Activated CD4-positive, alpha-beta memory T cell treated with anti-CD3 and anti-CD28 coated beads, Interleukin-2, amount 10 ng/mL, durations not matched to agents 7 days and 5 days (primary cell): ENCODE results near the gene DST. TPM values are rescaled to one million over a fixed set of nuclear protein-coding genes. Genes with fewer than 3 reads are reported as not detected.

ENCODE experiments used
- CTCF ChIA-PET: fragments of 350-600 bp; sonication (Branson Sonifier 250); formaldehyde crosslinking; loops from one replicate; lab custom pipeline; 2021; ENCODE audit warnings: antibody characterized with exemption, inconsistent platforms; lab: Charles Lee
- POLR2A ChIA-PET: fragments of 350-600 bp; sonication (Branson Sonifier 250); formaldehyde crosslinking; loops from one replicate; lab custom pipeline; 2021; ENCODE audit warnings: antibody characterized with exemption; lab: Charles Lee
- DNase-seq: peaks from one replicate; pipeline ENCODE4 v3.0.0-alpha.2; 2020
- H3K27ac Mint-ChIP-seq: one replicate; pipeline ENCODE4 v1.8.0; 2021; ENCODE audit warnings: mild to moderate bottlenecking, mixed read lengths
- H3K27me3 Mint-ChIP-seq: one replicate; pipeline ENCODE4 v1.8.0; 2021; ENCODE audit warnings: mixed read lengths
- H3K36me3 Mint-ChIP-seq: one replicate; pipeline ENCODE4 v1.8.0; 2021; ENCODE audit warnings: low read depth, mixed read lengths
- H3K4me1 Mint-ChIP-seq: one replicate; pipeline ENCODE4 v1.8.0; 2021; ENCODE audit warnings: mixed read lengths
- H3K4me3 Mint-ChIP-seq: one replicate; pipeline ENCODE4 v1.8.0; 2021; ENCODE audit warnings: mild to moderate bottlenecking, mixed read lengths
- H3K9me3 Mint-ChIP-seq: one replicate; pipeline ENCODE4 v1.8.0; 2021; ENCODE audit warnings: mixed read lengths
- total RNA-seq, 2 experiments: library from RNA; stranded (reverse); gene quantifications; one replicate each; pipeline ENCODE4 v1.2.3, GENCODE V29; 2021

DST gene
- total RNA-seq, 2 experiments from 2014 or later: 5.4 to 5.5 TPM

DNA sequence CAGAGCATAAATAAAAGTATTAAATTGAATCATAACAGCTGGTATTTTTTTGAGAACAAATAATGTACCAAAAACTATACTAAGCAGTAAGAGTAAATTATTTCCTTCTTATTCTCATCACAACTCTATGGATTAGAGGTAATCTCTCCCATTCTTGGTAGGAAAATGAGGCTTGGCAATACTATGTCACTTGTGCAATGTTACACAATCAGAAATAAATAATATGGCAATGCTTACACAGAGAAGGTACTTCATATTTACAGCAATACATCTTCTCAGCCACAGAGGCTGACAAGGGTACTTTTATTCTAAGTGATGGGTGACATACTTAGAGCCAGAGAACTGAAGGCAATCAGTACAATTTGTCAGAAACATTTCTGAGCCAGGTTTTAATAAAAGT lies 3.9 kb downstream of the DST start:
- no peak overlapping the region for H3K4me3 Mint-ChIP-seq
- ChIA-PET POLR2A (no interaction called here), CTCF (interaction anchor here (1.2 to 2.8 kb wide), 2 partner anchors 20 to 213 kb away, joined by 3 to 17 read pairs; no protein-coding TSS in a partner anchor)
- DNase-seq: no peak
- H3K4me1 Mint-ChIP-seq: no peaks in the 10 kb centered on the region
- no peak overlapping the region for H3K27ac Mint-ChIP-seq
- peaks cover 4% of the 10 kb centered on the region for H3K27me3 Mint-ChIP-seq
- H3K36me3 Mint-ChIP-seq: no peaks in the 10 kb centered on the region
- H3K9me3 Mint-ChIP-seq: no peaks in the 10 kb centered on the region

DNA sequence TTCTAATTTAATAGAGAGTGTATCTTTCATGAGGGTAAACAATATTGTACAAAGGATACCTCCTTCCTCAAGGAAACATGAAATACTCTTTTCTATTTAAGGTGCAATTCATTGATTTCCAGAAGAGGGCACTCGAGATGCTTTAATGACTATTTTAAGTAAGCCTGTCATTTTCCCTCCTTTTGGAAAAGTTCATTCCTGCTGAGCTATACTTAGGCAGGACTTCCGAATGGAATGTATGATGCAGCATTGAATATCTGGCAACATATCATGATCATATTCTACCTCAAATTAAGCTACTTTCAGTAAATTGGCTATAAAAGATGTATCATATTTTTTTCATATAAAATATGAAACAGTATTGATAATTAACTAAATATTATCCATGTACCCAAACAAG lies 5.0 kb downstream of the DST start:
- Mint-ChIP-seq H3K27me3 (peaks cover 4% of the 10 kb centered on the region), H3K27ac (no peak overlapping the region), H3K4me1 (no peaks in the 10 kb centered on the region), H3K36me3 (no peaks in the 10 kb centered on the region), H3K9me3 (no peaks in the 10 kb centered on the region), H3K4me3 (no peak overlapping the region)
- CTCF ChIA-PET: interaction anchor here (1.1 to 2.8 kb wide), 3 partner anchors 11 to 214 kb away, joined by 3 to 17 read pairs (median 6); no protein-coding TSS in a partner anchor
- no peak for DNase-seq
- POLR2A ChIA-PET: interaction anchor here (0.8 kb wide), 1 partner anchor 214 kb away, joined by 3 read pairs; no protein-coding TSS in a partner anchor

DNA sequence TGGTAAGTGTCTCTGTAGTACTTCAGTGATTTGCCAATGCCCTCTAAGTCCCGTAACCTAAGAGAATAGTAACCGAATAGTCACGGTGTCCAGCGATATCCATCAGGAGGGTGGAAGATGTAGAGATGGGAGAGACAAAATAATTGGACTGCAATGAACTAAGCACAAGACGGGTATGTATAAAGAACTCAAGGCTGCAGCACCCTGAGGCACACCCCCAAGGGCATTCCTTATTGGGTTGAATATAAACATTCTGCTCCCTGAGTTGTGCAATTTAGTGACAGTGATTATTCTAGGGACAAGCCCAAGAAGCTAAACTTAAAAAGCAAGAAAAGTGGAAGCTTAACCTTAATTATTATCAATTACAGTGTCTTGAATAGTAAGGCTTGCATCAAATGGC lies 14.6 kb downstream of the DST start:
- Mint-ChIP-seq H3K27ac (no peak overlapping the region), H3K27me3 (peaks cover 2% of the 10 kb centered on the region), H3K4me1 (no peaks in the 10 kb centered on the region), H3K9me3 (no peaks in the 10 kb centered on the region), H3K4me3 (no peak overlapping the region), H3K36me3 (no peaks in the 10 kb centered on the region)
- no peak for DNase-seq
- POLR2A ChIA-PET: no interaction called here
- CTCF ChIA-PET: no interaction called here

DNA sequence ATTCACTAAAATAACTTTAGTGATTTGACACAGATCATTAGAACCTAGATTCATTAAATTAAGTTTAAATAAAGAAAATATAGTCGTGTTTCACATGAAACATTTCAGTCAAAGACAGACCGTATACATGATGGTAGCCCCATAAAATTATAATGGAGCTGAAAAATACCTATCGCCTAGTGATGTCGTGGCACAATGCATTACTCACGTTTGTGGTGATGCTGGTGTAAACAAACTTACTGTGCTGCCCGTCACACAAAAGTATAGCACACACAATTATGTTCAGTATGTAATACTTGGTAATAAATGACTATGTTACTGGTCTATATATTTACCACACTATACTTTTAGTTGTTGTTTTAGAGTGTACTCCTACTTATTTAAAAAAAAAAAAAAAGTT lies 17.3 kb downstream of the DST start:
- peaks cover 2% of the 10 kb centered on the region for H3K27me3 Mint-ChIP-seq
- no peak overlapping the region for H3K4me3 Mint-ChIP-seq
- H3K36me3 Mint-ChIP-seq: no peaks in the 10 kb centered on the region
- no peaks in the 10 kb centered on the region for H3K9me3 Mint-ChIP-seq
- CTCF ChIA-PET: interaction anchor here (0.7 to 2.3 kb wide), 2 partner anchors 12 to 30 kb away, joined by 7 to 10 read pairs; no protein-coding TSS in a partner anchor
- DNase-seq: no peak
- H3K4me1 Mint-ChIP-seq: no peaks in the 10 kb centered on the region
- POLR2A ChIA-PET: no interaction called here
- no peak overlapping the region for H3K27ac Mint-ChIP-seq

DNA sequence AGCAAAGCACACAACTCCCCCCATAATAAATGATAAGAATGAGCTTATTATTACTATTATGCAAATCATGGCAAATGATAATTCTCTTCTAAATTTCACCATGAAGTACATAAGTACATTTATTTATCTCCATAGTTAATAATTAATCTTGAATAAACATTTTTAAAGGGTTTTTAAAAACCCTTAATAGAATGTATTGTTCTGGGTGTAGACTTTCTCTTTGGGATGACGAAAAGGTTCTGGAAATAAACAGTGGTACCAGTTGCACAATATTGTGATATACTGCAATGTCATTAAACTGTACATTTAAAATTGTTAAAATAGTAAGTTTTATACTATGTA lies 18.0 kb downstream of the DST start:
- H3K36me3 Mint-ChIP-seq: no peaks in the 10 kb centered on the region
- H3K4me3 Mint-ChIP-seq: no peak overlapping the region
- H3K9me3 Mint-ChIP-seq: no peaks in the 10 kb centered on the region
- no peaks in the 10 kb centered on the region for H3K27me3 Mint-ChIP-seq
- H3K4me1 Mint-ChIP-seq: no peaks in the 10 kb centered on the region
- POLR2A ChIA-PET: no interaction called here
- no peak overlapping the region for H3K27ac Mint-ChIP-seq
- no peak for DNase-seq
- CTCF ChIA-PET: no interaction called here

DNA sequence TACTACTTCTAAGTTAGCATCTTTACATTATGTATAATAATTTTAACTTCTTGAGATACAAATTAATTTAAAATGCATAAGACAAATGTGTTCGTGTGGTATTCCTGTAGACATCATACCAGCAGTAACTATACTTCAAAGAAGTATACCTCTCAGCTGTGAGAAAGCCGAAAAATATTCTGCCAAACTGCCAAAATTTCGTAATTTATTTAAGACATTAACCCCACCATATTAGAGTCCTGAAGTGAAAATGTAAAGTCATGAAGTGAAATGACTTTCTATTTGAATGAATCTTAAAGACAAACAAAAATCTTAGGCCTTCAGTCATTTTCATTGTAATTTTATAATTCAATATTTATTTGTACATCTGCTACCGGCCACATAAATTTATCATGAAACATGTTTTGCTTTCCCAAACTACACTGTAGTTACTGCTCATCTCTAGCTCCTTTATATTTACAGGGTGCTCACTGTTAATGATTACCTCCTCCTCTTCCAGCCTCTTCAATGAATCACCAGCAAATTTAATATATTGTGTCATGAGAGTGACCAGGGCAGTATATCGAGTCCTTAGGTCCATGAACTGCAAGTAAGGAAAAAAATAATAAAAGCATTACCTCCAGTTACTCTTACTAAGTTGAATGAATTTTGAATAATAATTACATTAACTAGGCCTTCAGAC lies 18.5 kb downstream of the DST start:
- CTCF ChIA-PET: no interaction called here
- H3K4me3 Mint-ChIP-seq: no peak overlapping the region
- H3K36me3 Mint-ChIP-seq: no peaks in the 10 kb centered on the region
- H3K4me1 Mint-ChIP-seq: no peaks in the 10 kb centered on the region
- POLR2A ChIA-PET: no interaction called here
- H3K27me3 Mint-ChIP-seq: no peaks in the 10 kb centered on the region
- no peak overlapping the region for H3K27ac Mint-ChIP-seq
- no peaks in the 10 kb centered on the region for H3K9me3 Mint-ChIP-seq
- DNase-seq: no peak

DNA sequence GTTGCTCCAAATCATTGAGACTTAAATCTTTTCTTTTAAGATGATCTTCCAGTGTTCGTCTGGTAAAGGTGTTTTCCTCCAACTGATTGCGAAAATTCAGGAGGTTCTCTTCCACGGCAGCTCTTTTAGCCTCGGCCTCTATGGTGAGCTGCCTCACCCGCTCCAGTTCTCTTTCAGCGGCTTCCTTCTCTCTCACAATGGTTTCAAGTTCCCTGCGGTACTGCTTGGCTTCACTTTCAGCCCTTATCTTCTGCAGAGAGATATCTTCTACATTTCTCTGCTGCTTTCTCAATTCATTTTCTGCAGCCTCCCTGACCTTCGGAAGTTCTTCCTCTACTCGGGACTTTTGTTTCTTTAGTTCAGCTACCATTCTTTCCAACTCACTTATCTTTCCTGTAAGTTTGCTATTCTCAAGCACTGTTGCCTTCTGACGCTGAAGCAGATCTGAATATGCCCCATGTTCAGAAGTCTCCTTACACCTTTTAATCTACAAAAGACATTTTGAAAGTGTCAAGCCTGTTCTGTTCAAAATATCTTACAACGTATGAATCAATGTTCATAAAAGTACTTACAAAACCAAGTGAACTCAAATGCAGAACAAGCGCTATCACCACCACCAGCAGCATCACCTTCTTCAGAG lies 22.3 kb downstream of the DST start:
- DNase-seq: no peak
- ChIA-PET POLR2A (no interaction called here), CTCF (interaction anchor here (1.2 kb wide), 1 partner anchor 27 kb away, joined by 5 read pairs; no protein-coding TSS in a partner anchor)
- Mint-ChIP-seq H3K27me3 (no peaks in the 10 kb centered on the region), H3K9me3 (no peaks in the 10 kb centered on the region), H3K36me3 (no peaks in the 10 kb centered on the region), H3K4me1 (no peaks in the 10 kb centered on the region), H3K4me3 (no peak overlapping the region), H3K27ac (no peak overlapping the region)

DNA sequence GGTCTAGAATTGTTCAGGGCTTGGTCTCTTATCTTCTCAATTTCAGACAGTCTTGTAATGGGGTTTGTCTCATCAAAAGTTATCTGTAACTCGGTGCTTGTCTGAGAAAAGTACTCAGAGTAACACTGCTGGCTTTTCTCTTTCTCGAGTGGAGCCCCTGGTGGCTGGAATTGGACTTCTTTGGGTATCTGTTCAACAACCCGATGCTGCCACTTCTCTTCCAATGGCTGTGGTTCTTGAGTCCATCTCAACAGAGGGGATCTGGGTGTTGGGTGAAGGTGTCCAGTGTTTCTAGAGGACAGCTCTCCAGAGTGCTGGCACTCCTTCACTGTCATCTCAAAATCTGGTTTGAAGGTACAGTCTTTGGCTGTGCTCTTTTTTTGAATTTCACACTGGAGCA lies 24.6 kb downstream of the DST start:
- Mint-ChIP-seq H3K4me3 (no peak overlapping the region), H3K27ac (no peak overlapping the region), H3K27me3 (no peaks in the 10 kb centered on the region), H3K4me1 (no peaks in the 10 kb centered on the region), H3K9me3 (no peaks in the 10 kb centered on the region), H3K36me3 (no peaks in the 10 kb centered on the region)
- POLR2A ChIA-PET: no interaction called here
- no peak for DNase-seq
- CTCF ChIA-PET: interaction anchor here (1.0 kb wide), 1 partner anchor 9 kb away, joined by 4 read pairs; no protein-coding TSS in a partner anchor

DNA sequence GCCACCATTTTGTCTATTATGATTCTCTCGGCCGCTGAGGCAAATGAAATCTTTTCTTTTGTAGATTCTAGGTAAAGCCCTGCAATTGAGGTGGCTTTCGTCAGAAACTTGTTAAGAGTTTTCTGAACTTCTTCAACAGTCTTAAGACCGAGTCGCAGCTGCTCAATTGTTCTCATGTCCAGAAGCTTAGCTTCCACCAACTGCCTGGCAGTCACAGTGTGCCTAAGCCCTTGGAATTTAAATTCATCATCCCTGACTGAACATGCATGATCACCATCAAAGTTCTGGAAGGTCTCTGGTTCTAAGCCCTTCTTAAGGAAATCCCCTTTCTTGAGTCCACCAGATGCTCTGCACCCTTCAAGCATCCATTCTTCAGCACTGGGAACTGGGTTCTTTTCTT lies 25.7 kb downstream of the DST start:
- CTCF ChIA-PET: interaction anchor here (0.7 kb wide), 1 partner anchor 140 kb away, joined by 3 read pairs; no protein-coding TSS in a partner anchor
- no peaks in the 10 kb centered on the region for H3K36me3 Mint-ChIP-seq
- H3K27me3 Mint-ChIP-seq: no peaks in the 10 kb centered on the region
- no peak overlapping the region for H3K27ac Mint-ChIP-seq
- no peaks in the 10 kb centered on the region for H3K9me3 Mint-ChIP-seq
- H3K4me1 Mint-ChIP-seq: no peaks in the 10 kb centered on the region
- no peak overlapping the region for H3K4me3 Mint-ChIP-seq
- POLR2A ChIA-PET: no interaction called here
- no peak for DNase-seq

DNA sequence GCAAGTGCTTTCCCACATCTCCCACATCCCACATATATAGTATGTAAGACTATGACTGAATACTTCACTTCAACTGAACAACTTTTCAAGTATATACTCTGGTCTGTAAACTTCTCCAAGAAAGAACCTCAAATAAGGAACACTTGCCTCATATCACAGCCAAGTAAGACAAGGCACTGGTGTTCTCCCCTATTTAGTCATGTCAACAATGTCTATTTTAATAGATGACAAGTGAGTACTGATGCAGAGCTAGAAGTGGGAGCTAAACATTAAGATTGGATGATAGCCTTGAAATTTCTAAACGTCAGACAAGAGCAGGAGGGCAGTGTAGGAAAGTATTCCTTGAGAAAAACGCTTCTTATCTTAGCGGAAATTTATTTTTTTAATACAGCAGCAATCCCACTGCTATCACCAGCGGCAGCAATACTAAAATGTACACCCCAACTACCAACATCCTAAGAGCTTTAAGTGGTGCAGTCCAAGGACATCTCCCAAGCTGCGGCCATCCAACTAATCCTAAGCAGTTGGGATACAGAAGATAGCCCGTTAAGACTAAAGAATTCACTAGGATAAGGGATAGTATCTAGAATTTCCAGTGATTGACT lies 29.3 kb downstream of the DST start:
- H3K4me3 Mint-ChIP-seq: no peak overlapping the region
- H3K27me3 Mint-ChIP-seq: no peaks in the 10 kb centered on the region
- POLR2A ChIA-PET: no interaction called here
- no peaks in the 10 kb centered on the region for H3K36me3 Mint-ChIP-seq
- CTCF ChIA-PET: interaction anchor here (0.5 to 1.4 kb wide), 4 partner anchors 12 to 21 kb away, joined by 3 to 7 read pairs (median 4); no protein-coding TSS in a partner anchor
- no peak for DNase-seq
- H3K27ac Mint-ChIP-seq: no peak overlapping the region
- H3K9me3 Mint-ChIP-seq: no peaks in the 10 kb centered on the region
- no peaks in the 10 kb centered on the region for H3K4me1 Mint-ChIP-seq

DNA sequence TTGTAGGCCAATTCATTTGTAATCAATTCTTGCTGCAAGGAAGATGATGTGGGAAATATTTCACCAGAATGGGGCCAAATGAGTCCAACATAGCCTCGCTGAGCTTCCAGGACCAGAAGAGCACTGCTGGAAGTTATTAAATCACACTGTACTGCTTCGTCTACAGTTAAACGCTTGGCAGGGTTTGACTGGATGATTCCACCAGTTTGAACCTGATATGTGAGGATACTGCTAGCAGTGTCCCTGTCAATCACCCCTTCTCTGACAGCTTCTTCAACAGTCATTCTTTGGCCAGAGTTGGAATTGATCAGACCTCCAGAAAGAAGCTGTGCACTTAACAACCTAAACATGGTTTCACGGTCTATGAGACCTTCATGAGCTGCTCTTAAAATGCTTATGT lies 34.4 kb downstream of the DST start:
- CTCF ChIA-PET: interaction anchor here (2.3 kb wide), 1 partner anchor 13 kb away, joined by 18 read pairs; no protein-coding TSS in a partner anchor
- no peak overlapping the region for H3K27ac Mint-ChIP-seq
- POLR2A ChIA-PET: no interaction called here

DNA sequence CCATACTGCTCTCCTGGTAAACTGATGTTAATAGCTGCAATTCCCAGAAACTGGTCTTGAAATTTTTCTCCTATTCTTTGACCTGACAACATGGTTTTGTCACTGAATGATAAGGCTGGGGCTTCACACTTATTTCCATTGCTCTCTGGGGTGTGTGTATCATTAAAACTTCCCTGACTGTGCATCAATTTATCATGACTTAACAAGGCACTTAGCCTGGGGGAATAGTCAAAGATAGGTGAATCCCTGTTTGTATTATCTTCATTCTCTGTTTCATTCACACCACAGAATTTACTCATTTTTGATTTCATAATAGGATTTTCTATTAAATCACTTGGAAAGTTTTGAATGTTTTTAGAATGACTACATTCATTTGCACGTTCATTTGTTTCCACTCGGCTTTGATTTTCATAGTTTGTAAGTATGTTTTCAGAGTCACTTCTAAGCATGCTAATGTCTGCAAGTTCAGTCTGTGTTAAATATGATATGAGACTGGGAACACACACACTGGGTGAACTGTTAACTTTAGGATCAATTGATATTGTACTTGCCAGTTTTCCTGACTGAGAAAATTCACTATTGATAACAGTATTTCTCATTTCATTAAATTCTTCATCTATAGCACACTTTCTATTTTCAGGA lies 35.5 kb downstream of the DST start:
- H3K4me1 Mint-ChIP-seq: no peaks in the 10 kb centered on the region
- no peak overlapping the region for H3K4me3 Mint-ChIP-seq
- POLR2A ChIA-PET: no interaction called here
- H3K27ac Mint-ChIP-seq: no peak overlapping the region
- CTCF ChIA-PET: interaction anchor here (2.3 kb wide), 1 partner anchor 12 kb away, joined by 18 read pairs; no protein-coding TSS in a partner anchor
- no peaks in the 10 kb centered on the region for H3K36me3 Mint-ChIP-seq
- H3K9me3 Mint-ChIP-seq: no peaks in the 10 kb centered on the region
- DNase-seq: no peak
- peaks cover 3% of the 10 kb centered on the region for H3K27me3 Mint-ChIP-seq

More for the DNA sequence above, 34.4 kb downstream of the DST start:
- peaks cover 3% of the 10 kb centered on the region for H3K27me3 Mint-ChIP-seq
- no peaks in the 10 kb centered on the region for H3K36me3 Mint-ChIP-seq
- no peaks in the 10 kb centered on the region for H3K4me1 Mint-ChIP-seq
- H3K4me3 Mint-ChIP-seq: no peak overlapping the region
- H3K9me3 Mint-ChIP-seq: no peaks in the 10 kb centered on the region
- DNase-seq: no peak

DNA sequence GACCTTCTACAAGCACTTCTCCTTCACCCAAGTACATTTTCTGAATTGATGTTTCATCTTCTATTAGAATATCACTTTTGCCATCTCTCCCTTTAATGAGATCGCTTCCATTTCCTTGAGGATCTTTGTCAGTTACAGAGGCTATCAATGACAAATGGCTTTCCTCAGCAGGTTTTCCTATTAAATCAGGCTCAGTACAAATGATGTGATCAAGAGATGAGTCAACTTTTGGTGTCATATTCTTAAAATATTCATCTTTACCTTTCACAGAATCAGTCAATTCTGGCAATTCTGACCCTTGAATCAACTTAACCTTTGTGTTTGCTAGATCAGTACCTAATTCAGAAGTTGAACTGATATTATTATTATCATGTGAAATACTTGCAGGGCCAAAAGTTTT lies 37.3 kb downstream of the DST start:
- CTCF ChIA-PET: interaction anchor here (3.0 kb wide), 1 partner anchor 10 kb away, joined by 14 read pairs; no protein-coding TSS in a partner anchor
- POLR2A ChIA-PET: no interaction called here
- DNase-seq: no peak
- Mint-ChIP-seq H3K9me3 (no peaks in the 10 kb centered on the region), H3K4me1 (no peaks in the 10 kb centered on the region), H3K36me3 (no peaks in the 10 kb centered on the region), H3K27me3 (peaks cover 3% of the 10 kb centered on the region), H3K4me3 (no peak overlapping the region), H3K27ac (no peak overlapping the region)
